RWPE2 (cell line): ENCODE results near the gene MYLK4.

Source experiments
- ATAC-seq: fragments of 200-7000 bp; cut with Tn5 transposase; 3 replicates; pipeline ENCODE4 v1.9.1; 2021; ENCODE audit warnings: low read depth
- DNase-seq: peaks from one replicate; pipeline ENCODE4 v3.0.0-alpha.2; 2020; ENCODE audit warnings: low spot score
- H3K27ac ChIP-seq: fragments of 450-650 bp; 2 replicates; pipeline ENCODE4 v1.5.1; 2017; ENCODE audit warnings: mild to moderate bottlenecking; ENCODE audit not compliant: poor library complexity, severe bottlenecking
- H3K27me3 ChIP-seq: fragments of 250-450 bp; sonication (Bioruptor Pico); 2 replicates; pipeline ENCODE4 v1.5.1; 2021; ENCODE audit warnings: mild to moderate bottlenecking, moderate library complexity; ENCODE audit not compliant: insufficient read depth, poor library complexity, severe bottlenecking
- H3K36me3 ChIP-seq: fragments of 250-450 bp; sonication (Bioruptor Pico); 2 replicates; pipeline ENCODE4 v1.5.1; 2020; ENCODE audit warnings: low read depth, mild to moderate bottlenecking, moderate library complexity
- H3K4me1 ChIP-seq: fragments of 250-450 bp; sonication (Bioruptor Pico); 2 replicates; pipeline ENCODE4 v1.5.1; 2021; ENCODE audit warnings: mild to moderate bottlenecking, moderate library complexity; ENCODE audit not compliant: insufficient read depth, poor library complexity, severe bottlenecking
- H3K4me3 ChIP-seq: fragments of 250-450 bp; sonication (Bioruptor Pico); 2 replicates; pipeline ENCODE4 v1.5.1; 2021; ENCODE audit warnings: mild to moderate bottlenecking, moderate library complexity; ENCODE audit not compliant: severe bottlenecking
- H3K9me3 ChIP-seq: fragments of 250-450 bp; sonication (Bioruptor Pico); 2 replicates; pipeline ENCODE4 v1.5.1; 2021; ENCODE audit warnings: mild to moderate bottlenecking, moderate library complexity; ENCODE audit not compliant: severe bottlenecking
- TF ChIP-seq, protein P1 (sequence below): fragments of 450-650 bp; IDR thresholded peaks from one replicate; pipeline ENCODE4 v1.5.1; 2017; ENCODE audit warnings: mild to moderate bottlenecking, moderate library complexity; ENCODE audit not compliant: poor library complexity, severe bottlenecking

Gene MYLK4

GRCh38 chr6:2697291-2697690 lies 53.4 kb downstream of the MYLK4 start:
- H3K36me3 ChIP-seq: no peaks in the 10 kb centered on the region
- H3K4me1 ChIP-seq: no peaks in the 10 kb centered on the region
- DNase-seq (no peak), ATAC-seq (no peak)
- no peaks in the 10 kb centered on the region for H3K27me3 ChIP-seq
- H3K9me3 ChIP-seq: no peaks in the 10 kb centered on the region
- H3K27ac ChIP-seq: no peak overlapping the region
- no peak overlapping the region for H3K4me3 ChIP-seq
- TF ChIP-seq, protein P1, sequence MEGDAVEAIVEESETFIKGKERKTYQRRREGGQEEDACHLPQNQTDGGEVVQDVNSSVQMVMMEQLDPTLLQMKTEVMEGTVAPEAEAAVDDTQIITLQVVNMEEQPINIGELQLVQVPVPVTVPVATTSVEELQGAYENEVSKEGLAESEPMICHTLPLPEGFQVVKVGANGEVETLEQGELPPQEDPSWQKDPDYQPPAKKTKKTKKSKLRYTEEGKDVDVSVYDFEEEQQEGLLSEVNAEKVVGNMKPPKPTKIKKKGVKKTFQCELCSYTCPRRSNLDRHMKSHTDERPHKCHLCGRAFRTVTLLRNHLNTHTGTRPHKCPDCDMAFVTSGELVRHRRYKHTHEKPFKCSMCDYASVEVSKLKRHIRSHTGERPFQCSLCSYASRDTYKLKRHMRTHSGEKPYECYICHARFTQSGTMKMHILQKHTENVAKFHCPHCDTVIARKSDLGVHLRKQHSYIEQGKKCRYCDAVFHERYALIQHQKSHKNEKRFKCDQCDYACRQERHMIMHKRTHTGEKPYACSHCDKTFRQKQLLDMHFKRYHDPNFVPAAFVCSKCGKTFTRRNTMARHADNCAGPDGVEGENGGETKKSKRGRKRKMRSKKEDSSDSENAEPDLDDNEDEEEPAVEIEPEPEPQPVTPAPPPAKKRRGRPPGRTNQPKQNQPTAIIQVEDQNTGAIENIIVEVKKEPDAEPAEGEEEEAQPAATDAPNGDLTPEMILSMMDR: no peak

DNA sequence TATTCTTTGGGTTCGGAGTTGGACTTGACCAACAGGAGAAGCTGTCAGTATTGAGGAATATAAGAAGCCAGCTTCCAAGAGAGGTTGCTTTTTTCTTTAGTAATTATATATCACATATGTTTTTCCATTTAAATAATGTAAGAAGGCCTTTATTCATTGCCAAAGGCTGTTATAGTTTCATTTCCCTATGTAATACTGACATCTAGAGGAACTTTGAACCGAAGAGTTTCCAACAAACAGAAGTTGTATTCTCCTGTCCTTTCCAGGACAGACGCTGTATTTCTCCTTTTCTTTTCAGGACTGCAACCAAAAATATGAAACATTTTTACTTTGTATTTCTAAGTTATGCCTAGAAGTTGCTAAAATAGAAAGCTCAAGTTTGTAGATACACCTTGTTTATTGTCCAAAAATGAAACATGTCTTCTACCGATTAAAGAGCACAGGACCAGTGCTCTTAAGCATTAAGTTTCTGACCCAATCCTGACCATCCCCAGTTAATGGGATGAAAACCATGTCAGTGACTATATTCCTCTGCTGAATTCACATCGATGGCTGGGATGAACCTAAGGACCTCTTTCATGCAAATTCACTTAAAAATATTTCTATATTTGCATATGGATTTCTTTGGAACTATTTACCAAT lies 55.1 kb downstream of the MYLK4 start:
- TF ChIP-seq, protein P1: peak; percentile 76
- H3K27me3 ChIP-seq: no peaks in the 10 kb centered on the region
- no peak overlapping the region for H3K4me3 ChIP-seq
- H3K4me1 ChIP-seq: no peaks in the 10 kb centered on the region
- H3K9me3 ChIP-seq: no peaks in the 10 kb centered on the region
- no peaks in the 10 kb centered on the region for H3K36me3 ChIP-seq
- no peak overlapping the region for H3K27ac ChIP-seq
- ATAC-seq (0 out of 3 replicates have a peak, but pooled peaks have one; percentile 50), DNase-seq (no peak)

GRCh38 chr6:2693231-2693630 lies 57.5 kb downstream of the MYLK4 start:
- TF ChIP-seq, protein P1: no peak
- no peak for ATAC-seq

GRCh38 chr6:2688401-2689064 lies 62.2 kb downstream of the MYLK4 start:
- H3K27ac ChIP-seq: peak overlapping the region; percentile 56
- ATAC-seq: peak; percentile 90

More at GRCh38 chr6:2693231-2693630, 57.5 kb downstream of the MYLK4 start:
- Histone ChIP-seq H3K4me1 (peaks cover 11% of the 10 kb centered on the region), H3K9me3 (no peaks in the 10 kb centered on the region), H3K27me3 (no peaks in the 10 kb centered on the region), H3K36me3 (no peaks in the 10 kb centered on the region), H3K4me3 (no peak overlapping the region), H3K27ac (no peak overlapping the region)
- DNase-seq: no peak

More at GRCh38 chr6:2688401-2689064, 62.2 kb downstream of the MYLK4 start:
- H3K4me3 ChIP-seq: no peak overlapping the region
- H3K4me1 ChIP-seq: peaks cover 30% of the 10 kb centered on the region
- no peaks in the 10 kb centered on the region; the same call in 1 of the 2 replicates for H3K36me3 ChIP-seq
- peaks cover 3% of the 10 kb centered on the region for H3K9me3 ChIP-seq
- no peaks in the 10 kb centered on the region for H3K27me3 ChIP-seq
- TF ChIP-seq, protein P1: no peak
- DNase-seq: no peak
